Endothelial cell of umbilical vein (primary cell): ENCODE measurements around the gene EHD1. TPM values are rescaled to one million over a fixed set of nuclear protein-coding genes. Genes with fewer than 3 reads are reported as not detected.

Source experiments
- BruUV-seq: library from RNA; stranded (reverse); fragments of 400-500 nt; replicated peaks from 2 replicates; lab custom pipeline; 2021; lab: Mats Ljungman, UMichigan
- CTCF ChIA-PET: fragments of 300-600, 350-600 bp; sonication (Branson Sonifier 250); formaldehyde crosslinking; loops from one replicate; lab custom pipeline; 2021; ENCODE audit warnings: antibody characterized with exemption, inconsistent platforms; lab: Charles Lee
- POLR2A ChIA-PET: fragments of 300-600, 350-600 bp; sonication (Branson Sonifier 250); formaldehyde crosslinking; loops from one replicate; lab custom pipeline; 2021; ENCODE audit warnings: antibody characterized with exemption, inconsistent platforms; lab: Charles Lee
- DNase-seq: peaks from one replicate; pipeline ENCODE4 v3.0.0-alpha.2; 2011; ENCODE audit warnings: low read depth, low spot score
- FAIRE-seq: peaks from 2 replicates; lab custom pipeline; 2011; peaks lifted over from hg19 to GRCh38; lab: Jason Lieb, UNC
- H2AFZ ChIP-seq: 2 replicates; pipeline ENCODE4 v1.6.0; 2012; ENCODE audit warnings: low read depth, low read length, control low read depth, inconsistent platforms
- H3K27ac ChIP-seq: 2 replicates; pipeline ENCODE4 v1.5.1; 2011; ENCODE audit warnings: low read depth, mild to moderate bottlenecking, control low read depth, low read length, moderate library complexity; ENCODE audit not compliant: insufficient read depth
- H3K27me3 ChIP-seq, 2 experiments: 2 replicates each; pipeline versions ENCODE4 v1.6.0 to v1.6.1; 2011; ENCODE audit warnings: low read length in 2 of 2, mixed read lengths in 1 of 2; ENCODE audit not compliant: control insufficient read depth in 2 of 2, insufficient read depth in 2 of 2
- H3K36me3 ChIP-seq, 2 experiments: 2 replicates in 1 of 2; 3 replicates in 1 of 2; pipeline ENCODE4 v1.5.1; 2011; ENCODE audit warnings: low read length in 2 of 2, mild to moderate bottlenecking in 1 of 2, moderate library complexity in 1 of 2; ENCODE audit not compliant: control insufficient read depth in 2 of 2, insufficient read depth in 2 of 2; ENCODE audit errors: extremely low read depth in 1 of 2
- H3K4me1 ChIP-seq: 3 replicates; pipeline ENCODE4 v1.5.1; 2011; ENCODE audit warnings: mild to moderate bottlenecking, low read length; ENCODE audit not compliant: control insufficient read depth, insufficient read depth; ENCODE audit errors: extremely low read depth
- H3K4me2 ChIP-seq: 2 replicates; pipeline ENCODE4 v1.6.1; 2011; ENCODE audit warnings: low read length, control low read depth, mixed read lengths; ENCODE audit not compliant: insufficient read depth
- H3K4me3 ChIP-seq, 3 experiments: fragments of 200-600 bp in 1 of 3; sonication (generic), shearing (Covaris generic) in 1 of 3; replicated peaks in 1 of 3; 2 replicates each; pipeline ENCODE4 v1.5.1; 2011 to 2016; ENCODE audit warnings: control low read depth in 3 of 3, low read length in 3 of 3, mild to moderate bottlenecking in 2 of 3, inconsistent platforms in 1 of 3, low read depth in 1 of 3, moderate library complexity in 1 of 3; ENCODE audit not compliant: insufficient read depth in 1 of 3
- H3K79me2 ChIP-seq: 2 replicates; pipeline ENCODE4 v1.6.0; 2012; ENCODE audit warnings: low read length, inconsistent platforms; ENCODE audit not compliant: control insufficient read depth, insufficient read depth
- H3K9ac ChIP-seq: replicated peaks from 2 replicates; pipeline ENCODE3; 2011; ENCODE audit warnings: low read length, control low read depth; ENCODE audit not compliant: insufficient read depth; ENCODE audit errors: extremely low read depth
- H3K9me1 ChIP-seq: replicated peaks from 3 replicates; pipeline ENCODE4 v1.6.0; 2011; ENCODE audit warnings: mild to moderate bottlenecking, low read length; ENCODE audit not compliant: control insufficient read depth, insufficient read depth; ENCODE audit errors: extremely low read depth
- H3K9me3 ChIP-seq: replicated peaks from 2 replicates; pipeline ENCODE4 v1.5.1; 2012; ENCODE audit warnings: low read length, inconsistent platforms; ENCODE audit not compliant: control insufficient read depth, insufficient read depth
- H4K20me1 ChIP-seq: replicated peaks from 2 replicates; pipeline ENCODE3; 2011; ENCODE audit warnings: mild to moderate bottlenecking, low read length; ENCODE audit not compliant: control insufficient read depth, insufficient read depth; ENCODE audit errors: extremely low read depth
- EZH2 ChIP-seq: IDR thresholded peaks from 2 replicates; pipeline ENCODE4 v1.6.1; 2012; ENCODE audit warnings: borderline replicate concordance, low read depth, mild to moderate bottlenecking, moderate library complexity, low read length, inconsistent platforms; ENCODE audit not compliant: severe bottlenecking
- FOS ChIP-seq: IDR thresholded peaks from 2 replicates; pipeline ENCODE4 v1.6.1; 2011; ENCODE audit warnings: mild to moderate bottlenecking, low read length, moderate library complexity, borderline replicate concordance; ENCODE audit not compliant: insufficient read depth
- GATA2 ChIP-seq: IDR thresholded peaks from 2 replicates; pipeline ENCODE4 v1.7.0; 2011; ENCODE audit warnings: low read depth, mild to moderate bottlenecking, moderate library complexity, mixed read lengths, low read length; ENCODE audit not compliant: insufficient read length, insufficient read depth
- JUN ChIP-seq: IDR thresholded peaks from 2 replicates; pipeline ENCODE4 v1.6.1; 2011; ENCODE audit warnings: borderline replicate concordance, low read depth; ENCODE audit not compliant: insufficient read length, insufficient read depth
- MAX ChIP-seq: IDR thresholded peaks from 2 replicates; pipeline ENCODE4 v1.6.1; 2011; ENCODE audit not compliant: insufficient read depth, insufficient read length
- POLR2A ChIP-seq: IDR thresholded peaks from 2 replicates; pipeline ENCODE4 v1.6.1; 2012; ENCODE audit warnings: low read depth, mild to moderate bottlenecking, control low read depth, low read length
- dilution Hi-C: fragments of 300-500 bp; cut with MboI; formaldehyde crosslinking; loops from one replicate; pipeline ENCODE4 v1.15.0; 2019; ENCODE audit warnings: low sequenced_read_pairs; ENCODE audit not compliant: extremely low pct_ligation_motif_present
- intact Hi-C: fragments of 100-400 bp; cut with micrococcal nuclease; formaldehyde crosslinking; loops from one replicate; pipeline ENCODE4 v1.10.0; 2022
- polyA plus RNA-seq, 4 experiments: library from polyadenylated mRNA; depleted of rRNA in 3 of 4; stranded (reverse) in 3 of 4; unstranded in 1 of 4; fragments of >200 nt; gene quantifications; 2 replicates each; pipeline versions ENCODE4 v1.2.1 to v1.2.3, GENCODE V29; 2011 to 2012; ENCODE audit warnings: missing spikeins in 1 of 4
- total RNA-seq: library from RNA; stranded (reverse); gene quantifications from 2 replicates; pipeline ENCODE4 v1.2.3, GENCODE V29; 2021
- TF ChIP-seq, protein P1 (sequence below), 2 donors: IDR thresholded peaks; 1 replicate in 1 of 2; 2 replicates in 1 of 2; pipeline ENCODE4 v1.5.1; 2011; ENCODE audit warnings: low read length in 2 of 2, mild to moderate bottlenecking in 2 of 2, moderate library complexity in 2 of 2, control low read depth in 1 of 2, inconsistent platforms in 1 of 2, low read depth in 1 of 2; ENCODE audit not compliant: insufficient read depth in 1 of 2; ENCODE audit errors: extremely low read depth in 1 of 2

The EHD1 gene
- total and polyA plus RNA-seq, 2 donors (not counting 3 experiments of a cell fraction or from before 2014, with no cell fraction given) = 109 to 136 TPM

DNA sequence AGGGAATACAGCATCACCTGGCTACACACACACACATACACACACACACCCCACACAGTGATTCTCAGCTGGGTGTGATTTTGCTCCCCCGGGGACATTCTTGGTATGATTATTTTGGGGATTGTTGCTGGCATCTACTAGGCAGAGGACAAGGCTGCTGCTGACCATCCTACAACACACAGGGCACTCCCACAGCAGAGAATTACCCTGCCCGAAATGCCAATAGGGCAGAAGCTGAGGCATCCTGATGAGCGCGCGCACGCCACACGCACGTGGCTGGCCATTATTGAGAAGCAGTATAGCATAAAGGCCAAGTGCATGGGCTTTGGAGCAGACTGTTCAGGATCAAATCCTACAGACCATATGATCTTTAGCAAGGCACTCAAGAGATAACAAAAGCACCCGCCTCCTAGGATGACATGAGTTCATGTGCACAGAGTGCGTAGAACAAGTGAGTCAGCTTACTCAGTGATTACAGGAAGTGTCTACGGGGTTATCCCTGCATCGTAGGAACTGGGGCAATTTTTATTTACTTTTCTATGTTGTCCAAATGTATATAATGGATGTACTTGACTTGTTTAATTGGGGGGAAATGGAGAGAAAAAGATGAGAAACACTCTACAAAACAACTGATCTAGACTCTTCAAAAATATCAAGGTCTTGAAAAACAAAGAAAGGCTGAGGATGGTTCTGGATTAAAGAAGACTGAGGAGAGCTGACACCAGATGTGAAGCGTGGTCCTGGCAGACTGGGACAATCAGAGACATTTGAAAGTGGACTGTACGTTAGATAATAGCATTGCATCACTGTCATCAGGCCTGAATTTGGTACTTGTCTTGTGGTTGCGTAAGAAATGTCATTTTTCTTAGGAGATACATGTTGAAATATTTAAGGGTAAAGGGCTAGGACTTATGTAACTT is 7.2 kb upstream of the EHD1 start:
- Histone ChIP-seq H3K4me1 (peaks cover 12% of the 10 kb centered on the region), H3K36me3 (no peaks in the 10 kb centered on the region), H3K4me3 (no peak overlapping the region), H3K27ac (peak overlapping the region; percentile 19), H2AFZ (peak overlapping the region; percentile 8), H3K79me2 (no peaks in the 10 kb centered on the region), H3K9me1 (no peaks in the 10 kb centered on the region), H3K9me3 (no peaks in the 10 kb centered on the region), H3K27me3 (no peaks in the 10 kb centered on the region), H3K9ac (no peak overlapping the region), H3K4me2 (peak overlapping the region; percentile 27), H4K20me1 (no peaks in the 10 kb centered on the region)
- ChIA-PET CTCF (interaction anchor here (0.8 to 2.1 kb wide), 9 partner anchors 9 to 111 kb away, joined by 3 to 10 read pairs (median 5); partner anchors contain the start of genes BATF2 and CDC42BPG), POLR2A (no interaction called here)
- intact Hi-C loops = no loop called here
- peak; percentile 46 for DNase-seq
- dilution Hi-C loops = no loop called here
- TF ChIP-seq JUN (peak; percentile 19), GATA2 (peak; percentile 22), FOS (peak; percentile 68), POLR2A (no peak), EZH2 (no peak), MAX (no peak)
- TF ChIP-seq, protein P1, sequence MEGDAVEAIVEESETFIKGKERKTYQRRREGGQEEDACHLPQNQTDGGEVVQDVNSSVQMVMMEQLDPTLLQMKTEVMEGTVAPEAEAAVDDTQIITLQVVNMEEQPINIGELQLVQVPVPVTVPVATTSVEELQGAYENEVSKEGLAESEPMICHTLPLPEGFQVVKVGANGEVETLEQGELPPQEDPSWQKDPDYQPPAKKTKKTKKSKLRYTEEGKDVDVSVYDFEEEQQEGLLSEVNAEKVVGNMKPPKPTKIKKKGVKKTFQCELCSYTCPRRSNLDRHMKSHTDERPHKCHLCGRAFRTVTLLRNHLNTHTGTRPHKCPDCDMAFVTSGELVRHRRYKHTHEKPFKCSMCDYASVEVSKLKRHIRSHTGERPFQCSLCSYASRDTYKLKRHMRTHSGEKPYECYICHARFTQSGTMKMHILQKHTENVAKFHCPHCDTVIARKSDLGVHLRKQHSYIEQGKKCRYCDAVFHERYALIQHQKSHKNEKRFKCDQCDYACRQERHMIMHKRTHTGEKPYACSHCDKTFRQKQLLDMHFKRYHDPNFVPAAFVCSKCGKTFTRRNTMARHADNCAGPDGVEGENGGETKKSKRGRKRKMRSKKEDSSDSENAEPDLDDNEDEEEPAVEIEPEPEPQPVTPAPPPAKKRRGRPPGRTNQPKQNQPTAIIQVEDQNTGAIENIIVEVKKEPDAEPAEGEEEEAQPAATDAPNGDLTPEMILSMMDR (IDR thresholded peaks at IDR 0.05; ENCODE audit: extremely low read depth in 1 of 2, insufficient read depth in 1 of 2, low read depth in 1 of 2, low read length in 2 of 2) = no peak
- no TSS peak for BruUV-seq
- peak; percentile 80 for FAIRE-seq
